Left colon (tissue), 2 donors: ENCODE measurements around the gene HSDL1. TPM values are rescaled to one million over a fixed set of nuclear protein-coding genes. Genes with fewer than 3 reads are reported as not detected.
"Not testable (repeated sequence)": the region's sequence is repeated elsewhere in the genome, so short reads cannot be mapped to it uniquely, and the experiment has no call there.

ENCODE experiments used
- ATAC-seq: fragments of 200-7000 bp; cut with Tn5 transposase; one replicate; pipeline ENCODE4 v1.9.1; 2020; ENCODE audit warnings: mild to moderate bottlenecking, moderate library complexity
- DNase-seq, 2 donors: peaks; one replicate each; pipeline ENCODE4 v3.0.0-alpha.2; 2020
- intact Hi-C, 2 donors: fragments of 100-400 bp; cut with DNase I in 1 of 2; cut with micrococcal nuclease in 1 of 2; formaldehyde crosslinking; loops; one replicate each; pipeline versions ENCODE4 v1.11.2 to v1.14.0; 2022; cut with DNase I, micrococcal nuclease
- total RNA-seq, 2 donors: library from RNA; stranded (reverse); fragmentation: NEBNext Ultra II Directional; extraction: Animal tissue kit (Norgen Biotek cat#: 25700); gene quantifications; one replicate each; pipeline ENCODE4 v1.2.1, GENCODE V29; 2021
- donor health status: DM: no; HTN: no; CAD: no.
- donor health status: DM: yes; HTN: yes; CAD: no.

The HSDL1 gene
- total RNA-seq, 2 donors from 2014 or later, result 11.5 to 13.2 TPM

- DNase-seq (no peak), ATAC-seq (no peak)
- intact Hi-C loops, result no loop called here
Measured at GRCh38 chr16:84143784-84144199, 1.2 kb downstream of the HSDL1 start.

- no peak for ATAC-seq
- intact Hi-C loops, result no loop called here
Measured at GRCh38 chr16:84143081-84143480, 1.9 kb downstream of the HSDL1 start.

GRCh38 chr16:84141143-84141670 lies 3.8 kb downstream of the HSDL1 start:
- intact Hi-C loops, result no loop called here
- ATAC-seq, result no peak
- DNase-seq, result no peak

More at GRCh38 chr16:84143081-84143480, 1.9 kb downstream of the HSDL1 start:
- DNase-seq, result no peak

GRCh38 chr16:84139628-84140258 lies 5.2 kb downstream of the HSDL1 start:
- intact Hi-C loops, result no loop called here
- ATAC-seq, result no peak
- DNase-seq, result no peak

- intact Hi-C loops, result no loop called here
- ATAC-seq (no peak), DNase-seq (no peak)
Measured at GRCh38 chr16:84138824-84139627, 6.0 kb downstream of the HSDL1 start.

- ATAC-seq, result no peak
- intact Hi-C loops, result no loop called here
- DNase-seq, result no peak
Measured at GRCh38 chr16:84138500-84138823, 6.5 kb downstream of the HSDL1 start.

GRCh38 chr16:84137769-84138357 lies 7.1 kb downstream of the HSDL1 start:
- ATAC-seq (no peak), DNase-seq (no peak)
- intact Hi-C loops, result no loop called here

- DNase-seq, result no peak
- no peak for ATAC-seq
- intact Hi-C loops, result no loop called here
Measured at GRCh38 chr16:84137287-84137686, 7.7 kb downstream of the HSDL1 start.

- DNase-seq (no peak), ATAC-seq (no peak)
- intact Hi-C loops, result no loop called here
Measured at GRCh38 chr16:84136331-84137125, 8.4 kb downstream of the HSDL1 start.

- no peak for ATAC-seq
- intact Hi-C loops, result no loop called here
- DNase-seq, result no peak
Measured at GRCh38 chr16:84132527-84133285, 12.3 kb downstream of the HSDL1 start.

- DNase-seq, result no peak
- ATAC-seq, result no peak
- intact Hi-C loops, result no loop called here
Measured at GRCh38 chr16:84131117-84131516, 13.9 kb downstream of the HSDL1 start.

DNA sequence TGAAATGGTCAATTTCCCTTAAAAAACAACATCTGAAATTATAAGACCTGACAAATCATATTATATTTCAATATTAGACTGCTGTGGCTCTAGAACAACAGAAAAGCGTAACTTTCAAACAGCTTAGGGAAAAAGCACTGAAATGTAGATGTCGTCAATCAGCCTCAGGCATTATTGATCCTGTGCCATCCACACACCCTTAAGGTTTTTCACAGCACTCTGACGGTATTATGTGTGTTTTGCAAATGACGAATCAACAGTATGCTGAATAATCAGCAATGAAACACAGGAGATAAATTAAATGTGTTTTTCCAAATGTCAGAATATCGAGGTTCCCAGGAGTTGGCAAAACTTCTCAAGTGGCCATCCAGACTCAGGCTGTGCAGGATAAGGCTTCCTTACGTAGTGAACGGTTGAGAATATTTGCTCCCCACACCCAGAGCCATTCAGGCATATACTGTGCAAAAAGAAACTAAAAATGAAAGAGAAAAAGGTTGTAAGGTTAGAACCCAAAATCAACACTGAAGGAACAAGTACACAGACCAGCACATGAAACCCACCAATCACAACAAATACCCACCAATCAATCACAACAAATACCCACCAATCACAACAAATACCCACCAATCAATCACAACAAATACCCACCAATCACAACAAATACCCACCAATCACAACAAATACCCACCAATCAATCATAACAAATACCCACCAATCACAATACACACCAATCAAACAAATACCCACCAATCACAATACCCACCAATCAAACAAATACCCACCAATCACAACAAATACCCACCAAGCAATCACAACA lies 20.5 kb downstream of the HSDL1 start:
- intact Hi-C loops, result no loop called here
- ATAC-seq (no peak), DNase-seq (no peak)

- intact Hi-C loops, result no loop called here
- DNase-seq (no peak), ATAC-seq (no peak)
Measured at GRCh38 chr16:84121007-84121406, 24.0 kb downstream of the HSDL1 start.

DNA sequence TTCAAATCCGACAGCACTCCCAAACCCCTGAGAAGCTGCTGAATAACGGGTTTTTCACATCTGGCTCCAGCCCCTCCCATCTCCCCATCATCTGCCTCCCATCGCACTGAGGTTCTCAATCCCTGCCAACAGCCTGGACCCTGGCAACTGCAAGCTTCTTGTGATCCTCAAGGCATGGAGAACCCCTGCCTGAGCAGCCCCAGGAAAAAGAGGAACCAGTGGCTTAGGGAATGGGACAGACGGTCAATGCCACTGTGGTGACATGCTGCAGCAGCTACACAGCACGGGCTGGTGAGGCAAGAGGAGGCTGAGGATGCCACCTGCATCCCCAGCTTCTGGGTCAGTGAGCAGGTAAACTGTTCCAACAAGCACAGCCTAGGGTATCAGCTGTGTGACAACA lies 25.0 kb downstream of the HSDL1 start:
- intact Hi-C loops, result no loop called here
- DNase-seq (no peak), ATAC-seq (no peak)

DNA sequence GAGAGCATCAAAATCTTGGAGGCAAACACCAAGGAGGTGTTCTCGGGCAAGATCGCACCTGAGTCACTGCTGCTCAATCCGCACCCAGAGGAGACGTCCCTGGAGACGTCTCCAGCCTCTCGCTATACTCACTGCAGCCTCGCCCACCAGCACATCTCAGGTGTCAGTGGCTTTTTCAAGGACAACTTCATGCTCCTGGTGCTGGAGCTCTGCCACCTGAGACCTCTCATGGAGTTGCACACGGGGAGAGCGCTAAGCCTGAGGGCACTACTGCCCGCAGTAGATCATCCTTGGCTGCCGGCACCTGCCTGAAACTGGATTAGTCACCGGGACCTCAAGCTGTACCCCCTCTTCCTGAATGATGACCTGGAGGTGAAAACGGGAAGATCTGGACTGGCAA lies 25.6 kb downstream of the HSDL1 start:
- ATAC-seq, result no peak
- intact Hi-C loops, result no loop called here
- DNase-seq, result no peak

DNA sequence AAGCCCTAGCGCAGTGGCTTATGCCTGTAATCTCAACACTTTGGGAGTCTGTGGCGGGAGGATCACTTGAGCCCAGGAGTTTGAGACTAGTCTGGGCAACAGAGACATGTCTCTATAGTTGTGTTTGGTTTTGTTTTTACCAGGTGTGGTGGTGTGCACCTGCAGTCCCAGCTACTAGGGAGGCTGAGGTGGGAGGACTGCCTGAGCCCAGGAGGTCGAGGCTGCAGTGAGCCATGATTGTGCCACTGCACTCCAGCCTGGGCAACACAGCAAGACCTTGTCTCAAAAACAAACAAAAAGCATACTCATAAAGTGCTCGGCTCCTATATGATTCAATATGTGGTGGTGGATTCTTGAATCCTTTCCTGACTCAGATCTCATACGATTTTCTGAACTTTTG lies 26.7 kb downstream of the HSDL1 start:
- DNase-seq, intact Hi-C loops, ATAC-seq: not testable (repeated sequence)

DNA sequence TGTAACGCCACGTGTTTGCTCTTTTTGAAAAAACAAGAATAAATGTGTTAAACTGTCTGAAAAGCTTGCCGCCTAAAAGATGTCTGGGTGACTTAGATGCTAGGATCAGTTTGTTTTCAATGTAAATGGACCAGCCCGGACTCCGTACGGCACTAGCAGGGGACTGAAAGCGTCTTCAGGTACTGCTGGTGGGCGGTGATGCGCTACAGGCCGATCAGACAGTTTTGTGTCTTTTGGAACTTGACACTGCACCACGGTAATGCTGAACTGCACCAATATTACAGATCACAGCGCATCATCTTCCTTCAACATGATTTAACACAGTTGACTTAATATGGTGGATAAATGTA lies 27.5 kb downstream of the HSDL1 start:
- DNase-seq, result no peak
- intact Hi-C loops, result no loop called here
- ATAC-seq, result peak; percentile 5
